Measurements from ENCODE around the gene RASGRF2.

DNA sequence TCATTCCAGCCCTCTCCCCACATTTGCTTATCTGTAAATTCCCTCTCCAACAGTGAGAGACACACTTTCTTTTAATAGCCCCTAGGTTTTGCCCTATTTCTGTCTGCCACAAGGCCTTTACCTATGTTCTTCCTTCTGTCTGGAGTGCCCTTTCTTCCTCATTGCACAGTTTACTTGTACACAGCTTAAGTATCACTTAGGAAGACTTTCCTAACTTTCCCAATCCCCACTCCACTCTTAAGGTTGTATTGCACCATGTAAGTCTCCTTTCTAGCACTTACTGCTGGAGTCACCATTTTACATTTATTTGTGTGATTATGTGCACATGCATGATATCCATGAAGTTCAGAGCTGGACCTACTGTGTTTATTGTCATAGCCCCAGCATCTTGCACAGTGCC lies 262.1 kb downstream of the RASGRF2 start:
- TF ChIP-seq POLR2A (IDR thresholded peaks at IDR 0.05) (no peak), POLR2AphosphoS5 (IDR thresholded peaks at IDR 0.05) (no peak), EP300 (IDR thresholded peaks at IDR 0.05) (no peak)
- TF ChIP-seq, protein P1, sequence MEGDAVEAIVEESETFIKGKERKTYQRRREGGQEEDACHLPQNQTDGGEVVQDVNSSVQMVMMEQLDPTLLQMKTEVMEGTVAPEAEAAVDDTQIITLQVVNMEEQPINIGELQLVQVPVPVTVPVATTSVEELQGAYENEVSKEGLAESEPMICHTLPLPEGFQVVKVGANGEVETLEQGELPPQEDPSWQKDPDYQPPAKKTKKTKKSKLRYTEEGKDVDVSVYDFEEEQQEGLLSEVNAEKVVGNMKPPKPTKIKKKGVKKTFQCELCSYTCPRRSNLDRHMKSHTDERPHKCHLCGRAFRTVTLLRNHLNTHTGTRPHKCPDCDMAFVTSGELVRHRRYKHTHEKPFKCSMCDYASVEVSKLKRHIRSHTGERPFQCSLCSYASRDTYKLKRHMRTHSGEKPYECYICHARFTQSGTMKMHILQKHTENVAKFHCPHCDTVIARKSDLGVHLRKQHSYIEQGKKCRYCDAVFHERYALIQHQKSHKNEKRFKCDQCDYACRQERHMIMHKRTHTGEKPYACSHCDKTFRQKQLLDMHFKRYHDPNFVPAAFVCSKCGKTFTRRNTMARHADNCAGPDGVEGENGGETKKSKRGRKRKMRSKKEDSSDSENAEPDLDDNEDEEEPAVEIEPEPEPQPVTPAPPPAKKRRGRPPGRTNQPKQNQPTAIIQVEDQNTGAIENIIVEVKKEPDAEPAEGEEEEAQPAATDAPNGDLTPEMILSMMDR (IDR thresholded peaks at IDR 0.05), result no peak
